Uterus (tissue), 2 donors: ENCODE measurements around the gene RPS8.

Experiments
- POLR2A ChIP-seq, 2 donors: fragments of 450-650 bp; IDR thresholded peaks; one replicate each; pipeline ENCODE4 v1.6.1; 2016; ENCODE audit warnings: antibody characterized with exemption in 2 of 2, mild to moderate bottlenecking in 1 of 2, moderate library complexity in 1 of 2
- TF ChIP-seq, protein P1 (sequence below), 4 experiments: fragments of 200-600 bp in 2 of 4; fragments of 450-650 bp in 2 of 4; sonication (generic) in 2 of 4; IDR thresholded peaks; one replicate each; pipeline ENCODE4 v1.5.1; 2016 to 2019; ENCODE audit warnings: antibody characterized with exemption in 4 of 4, mild to moderate bottlenecking in 2 of 4, moderate library complexity in 1 of 4

DNA sequence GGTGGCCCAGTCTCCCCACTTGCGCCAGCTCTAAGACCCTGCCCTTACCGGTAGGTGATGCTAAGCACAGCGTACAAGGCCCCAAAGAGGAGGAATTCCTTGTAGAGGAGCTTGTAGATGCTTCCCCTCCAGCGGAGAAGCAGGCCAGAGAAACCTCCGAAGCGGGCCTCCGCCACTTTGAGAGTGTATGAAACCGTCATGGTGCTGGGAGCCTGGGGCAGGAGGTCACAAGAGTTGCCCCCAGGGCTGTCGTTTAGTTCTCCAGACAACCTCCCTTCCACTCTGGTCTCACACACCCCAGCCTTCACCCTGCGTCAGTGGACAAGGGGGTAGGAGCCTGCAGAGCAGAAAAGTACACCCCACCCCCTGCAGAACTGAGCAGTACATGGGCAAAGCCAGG lies 12.2 kb downstream of the RPS8 start:
- TF ChIP-seq, protein P1, sequence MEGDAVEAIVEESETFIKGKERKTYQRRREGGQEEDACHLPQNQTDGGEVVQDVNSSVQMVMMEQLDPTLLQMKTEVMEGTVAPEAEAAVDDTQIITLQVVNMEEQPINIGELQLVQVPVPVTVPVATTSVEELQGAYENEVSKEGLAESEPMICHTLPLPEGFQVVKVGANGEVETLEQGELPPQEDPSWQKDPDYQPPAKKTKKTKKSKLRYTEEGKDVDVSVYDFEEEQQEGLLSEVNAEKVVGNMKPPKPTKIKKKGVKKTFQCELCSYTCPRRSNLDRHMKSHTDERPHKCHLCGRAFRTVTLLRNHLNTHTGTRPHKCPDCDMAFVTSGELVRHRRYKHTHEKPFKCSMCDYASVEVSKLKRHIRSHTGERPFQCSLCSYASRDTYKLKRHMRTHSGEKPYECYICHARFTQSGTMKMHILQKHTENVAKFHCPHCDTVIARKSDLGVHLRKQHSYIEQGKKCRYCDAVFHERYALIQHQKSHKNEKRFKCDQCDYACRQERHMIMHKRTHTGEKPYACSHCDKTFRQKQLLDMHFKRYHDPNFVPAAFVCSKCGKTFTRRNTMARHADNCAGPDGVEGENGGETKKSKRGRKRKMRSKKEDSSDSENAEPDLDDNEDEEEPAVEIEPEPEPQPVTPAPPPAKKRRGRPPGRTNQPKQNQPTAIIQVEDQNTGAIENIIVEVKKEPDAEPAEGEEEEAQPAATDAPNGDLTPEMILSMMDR (IDR thresholded peaks at IDR 0.05), result no peak
- no peak for TF ChIP-seq POLR2A (IDR thresholded peaks at IDR 0.05)
